ENCODE results near the gene SYP.

Gene SYP

GRCh38 chrX:49226946-49227345, 27.0 kb upstream of the SYP start:
- no peak overlapping the region for H3K27ac ChIP-seq
- no peak overlapping the region for H3K4me2 ChIP-seq
- H3K4me1 ChIP-seq = no peaks in the 10 kb centered on the region
- peaks cover 34% of the 10 kb centered on the region for H3K27me3 ChIP-seq
- H3K36me3 ChIP-seq = no peaks in the 10 kb centered on the region
- H4K20me1 ChIP-seq = no peaks in the 10 kb centered on the region
- H3K9me3 ChIP-seq = peaks cover 18% of the 10 kb centered on the region; the same call in 1 of the 2 replicates
- H3K9ac ChIP-seq = no peak overlapping the region
- H3K4me3 ChIP-seq = no peak overlapping the region
- TF ChIP-seq Cebpa-rat (IDR thresholded peaks at IDR 0.05) = no peak

- H3K4me2 ChIP-seq = no peak overlapping the region
- H3K9ac ChIP-seq = no peak overlapping the region
- no peaks in the 10 kb centered on the region for H4K20me1 ChIP-seq
- no peak for TF ChIP-seq Cebpa-rat (IDR thresholded peaks at IDR 0.05)
- H3K27ac ChIP-seq = no peak overlapping the region
- H3K4me3 ChIP-seq = no peak overlapping the region
- peaks cover 10% of the 10 kb centered on the region; the same call in 1 of the 2 replicates for H3K9me3 ChIP-seq
- H3K27me3 ChIP-seq = peaks cover 27% of the 10 kb centered on the region
- H3K36me3 ChIP-seq = no peaks in the 10 kb centered on the region
- H3K4me1 ChIP-seq = no peaks in the 10 kb centered on the region
Observed at GRCh38 chrX:49225858-49226257, 25.9 kb upstream of the SYP start.

- Histone ChIP-seq H3K9ac (no peak overlapping the region), H3K4me3 (no peak overlapping the region), H3K27ac (no peak overlapping the region), H3K4me2 (no peak overlapping the region), H3K36me3 (no peaks in the 10 kb centered on the region), H3K9me3 (no peaks in the 10 kb centered on the region), H3K27me3 (peaks cover 36% of the 10 kb centered on the region), H4K20me1 (no peaks in the 10 kb centered on the region; the same call in 1 of the 2 replicates), H3K4me1 (no peaks in the 10 kb centered on the region)
- TF ChIP-seq Cebpa-rat (IDR thresholded peaks at IDR 0.05) = no peak
Observed at GRCh38 chrX:49221868-49222267, 21.9 kb upstream of the SYP start.

- Histone ChIP-seq H3K4me1 (no peaks in the 10 kb centered on the region), H3K36me3 (no peaks in the 10 kb centered on the region)
- TF ChIP-seq Cebpa-rat (IDR thresholded peaks at IDR 0.05) = no peak
Observed at GRCh38 chrX:49220100-49220499, 20.1 kb upstream of the SYP start.

GRCh38 chrX:49214996-49215526, 15.1 kb upstream of the SYP start:
- Histone ChIP-seq H3K4me2 (no peak overlapping the region), H3K36me3 (no peaks in the 10 kb centered on the region), H3K4me3 (no peak overlapping the region), H3K27ac (no peak overlapping the region), H3K27me3 (peaks cover 32% of the 10 kb centered on the region), H3K9ac (no peak overlapping the region), H3K4me1 (no peaks in the 10 kb centered on the region), H3K9me3 (no peaks in the 10 kb centered on the region), H4K20me1 (no peaks in the 10 kb centered on the region; the same call in 1 of the 2 replicates)
- no peak for TF ChIP-seq Cebpa-rat (IDR thresholded peaks at IDR 0.05)

More at GRCh38 chrX:49220100-49220499, 20.1 kb upstream of the SYP start:
- no peaks in the 10 kb centered on the region for H3K9me3 ChIP-seq
- H3K27ac ChIP-seq = no peak overlapping the region
- H3K9ac ChIP-seq = no peak overlapping the region
- peaks cover 34% of the 10 kb centered on the region for H3K27me3 ChIP-seq
- no peaks in the 10 kb centered on the region; the same call in 1 of the 2 replicates for H4K20me1 ChIP-seq
- no peak overlapping the region for H3K4me3 ChIP-seq
- H3K4me2 ChIP-seq = no peak overlapping the region

- no peak overlapping the region for H3K9ac ChIP-seq
- H3K27me3 ChIP-seq = peaks cover 36% of the 10 kb centered on the region
- H3K36me3 ChIP-seq = no peaks in the 10 kb centered on the region
- H4K20me1 ChIP-seq = no peaks in the 10 kb centered on the region; the same call in 1 of the 2 replicates
- no peak overlapping the region for H3K4me2 ChIP-seq
- no peak for TF ChIP-seq Cebpa-rat (IDR thresholded peaks at IDR 0.05)
- H3K4me3 ChIP-seq = no peak overlapping the region
- H3K27ac ChIP-seq = no peak overlapping the region
- no peaks in the 10 kb centered on the region for H3K4me1 ChIP-seq
- H3K9me3 ChIP-seq = no peaks in the 10 kb centered on the region
Observed at GRCh38 chrX:49214416-49214815, 14.4 kb upstream of the SYP start.

GRCh38 chrX:49212861-49213260, 12.9 kb upstream of the SYP start:
- H4K20me1 ChIP-seq = no peaks in the 10 kb centered on the region; the same call in 1 of the 2 replicates
- no peaks in the 10 kb centered on the region for H3K9me3 ChIP-seq
- no peak for TF ChIP-seq Cebpa-rat (IDR thresholded peaks at IDR 0.05)
- peaks cover 36% of the 10 kb centered on the region for H3K27me3 ChIP-seq
- no peak overlapping the region for H3K27ac ChIP-seq
- no peaks in the 10 kb centered on the region for H3K4me1 ChIP-seq
- no peak overlapping the region for H3K4me2 ChIP-seq
- no peaks in the 10 kb centered on the region for H3K36me3 ChIP-seq
- no peak overlapping the region for H3K4me3 ChIP-seq
- no peak overlapping the region for H3K9ac ChIP-seq

- no peak for TF ChIP-seq Cebpa-rat (IDR thresholded peaks at IDR 0.05)
Observed at GRCh38 chrX:49212209-49212608, 12.2 kb upstream of the SYP start.

GRCh38 chrX:49211074-49211473, 11.1 kb upstream of the SYP start:
- H4K20me1 ChIP-seq = no peaks in the 10 kb centered on the region
- H3K27ac ChIP-seq = no peak overlapping the region
- no peak for TF ChIP-seq Cebpa-rat (IDR thresholded peaks at IDR 0.05)
- no peak overlapping the region for H3K9ac ChIP-seq
- H3K4me3 ChIP-seq = no peak overlapping the region
- no peaks in the 10 kb centered on the region for H3K9me3 ChIP-seq
- H3K36me3 ChIP-seq = no peaks in the 10 kb centered on the region
- peaks cover 28% of the 10 kb centered on the region for H3K27me3 ChIP-seq
- no peak overlapping the region for H3K4me2 ChIP-seq
- H3K4me1 ChIP-seq = no peaks in the 10 kb centered on the region

More at GRCh38 chrX:49212209-49212608, 12.2 kb upstream of the SYP start:
- no peaks in the 10 kb centered on the region for H3K36me3 ChIP-seq
- no peak overlapping the region for H3K27ac ChIP-seq
- peaks cover 33% of the 10 kb centered on the region for H3K27me3 ChIP-seq
- H3K9me3 ChIP-seq = no peaks in the 10 kb centered on the region
- no peak overlapping the region for H3K9ac ChIP-seq
- H3K4me2 ChIP-seq = no peak overlapping the region
- no peaks in the 10 kb centered on the region; the same call in 1 of the 2 replicates for H4K20me1 ChIP-seq
- no peak overlapping the region for H3K4me3 ChIP-seq
- H3K4me1 ChIP-seq = no peaks in the 10 kb centered on the region

GRCh38 chrX:49210406-49210805, 10.4 kb upstream of the SYP start:
- H3K27ac ChIP-seq = no peak overlapping the region
- no peaks in the 10 kb centered on the region for H3K4me1 ChIP-seq
- no peaks in the 10 kb centered on the region for H3K36me3 ChIP-seq
- no peaks in the 10 kb centered on the region for H3K9me3 ChIP-seq
- H3K4me2 ChIP-seq = no peak overlapping the region
- no peak for TF ChIP-seq Cebpa-rat (IDR thresholded peaks at IDR 0.05)
- H3K27me3 ChIP-seq = peaks cover 28% of the 10 kb centered on the region
- H4K20me1 ChIP-seq = no peaks in the 10 kb centered on the region
- no peak overlapping the region for H3K9ac ChIP-seq
- H3K4me3 ChIP-seq = no peak overlapping the region

Data from BLaER1 (cell line).